ENCODE data around the gene SPEF1. TPM values are rescaled to one million over a fixed set of nuclear protein-coding genes. Genes with fewer than 3 reads are reported as not detected.

SPEF1 gene
- total RNA-seq, 4 donors from 2014 or later: not detected

DNA sequence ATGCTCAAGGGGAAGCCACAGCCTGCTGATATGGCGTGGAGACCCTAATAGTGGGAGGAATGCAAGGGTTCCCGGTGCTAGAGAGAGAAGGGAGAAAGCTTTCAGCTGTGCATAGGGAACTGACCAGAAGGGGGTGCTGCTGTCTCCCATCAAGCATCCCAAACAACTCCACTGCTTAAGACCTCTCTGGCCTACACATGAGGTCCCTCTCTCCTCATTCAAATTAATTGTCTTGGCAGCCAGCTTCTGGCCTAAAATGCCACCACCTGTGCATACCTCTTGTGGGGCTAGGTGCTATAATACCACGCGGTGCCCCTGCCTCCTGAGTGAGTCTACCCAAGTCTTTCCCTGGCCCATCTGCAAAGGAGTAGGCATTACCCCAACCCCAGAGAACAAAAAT lies 28.1 kb downstream of the SPEF1 start:
- ATAC-seq: peak; percentile 77
- TF ChIP-seq, protein P1, sequence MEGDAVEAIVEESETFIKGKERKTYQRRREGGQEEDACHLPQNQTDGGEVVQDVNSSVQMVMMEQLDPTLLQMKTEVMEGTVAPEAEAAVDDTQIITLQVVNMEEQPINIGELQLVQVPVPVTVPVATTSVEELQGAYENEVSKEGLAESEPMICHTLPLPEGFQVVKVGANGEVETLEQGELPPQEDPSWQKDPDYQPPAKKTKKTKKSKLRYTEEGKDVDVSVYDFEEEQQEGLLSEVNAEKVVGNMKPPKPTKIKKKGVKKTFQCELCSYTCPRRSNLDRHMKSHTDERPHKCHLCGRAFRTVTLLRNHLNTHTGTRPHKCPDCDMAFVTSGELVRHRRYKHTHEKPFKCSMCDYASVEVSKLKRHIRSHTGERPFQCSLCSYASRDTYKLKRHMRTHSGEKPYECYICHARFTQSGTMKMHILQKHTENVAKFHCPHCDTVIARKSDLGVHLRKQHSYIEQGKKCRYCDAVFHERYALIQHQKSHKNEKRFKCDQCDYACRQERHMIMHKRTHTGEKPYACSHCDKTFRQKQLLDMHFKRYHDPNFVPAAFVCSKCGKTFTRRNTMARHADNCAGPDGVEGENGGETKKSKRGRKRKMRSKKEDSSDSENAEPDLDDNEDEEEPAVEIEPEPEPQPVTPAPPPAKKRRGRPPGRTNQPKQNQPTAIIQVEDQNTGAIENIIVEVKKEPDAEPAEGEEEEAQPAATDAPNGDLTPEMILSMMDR (IDR thresholded peaks at IDR 0.05): peak in 3 of 4 experiments; percentile 70 to 85 (median 84)
- no peak for TF ChIP-seq POLR2AphosphoS5 (IDR thresholded peaks at IDR 0.05)
- Histone ChIP-seq H3K36me3 (peaks cover 0 to 79% of the 10 kb centered on the region in 2 donors), H3K4me1 (peaks cover 0 to 48% (median 6%) of the 10 kb centered on the region in 3 donors), H3K27ac (peak overlapping the region in 3 of 4 donors; percentile 57 to 60 (median 57)), H3K4me3 (no peak overlapping the region), H3K9me3 (no peaks in the 10 kb centered on the region), H3K27me3 (peaks cover 25% of the 10 kb centered on the region)
- 18% methylated on average over 4 of the region's 4 CpGs; no CpG with 5 or more reads in 1 of the 2 donors for WGBS, 2 donors (ENCODE audit: low coverage in 1 of 2)

DNA sequence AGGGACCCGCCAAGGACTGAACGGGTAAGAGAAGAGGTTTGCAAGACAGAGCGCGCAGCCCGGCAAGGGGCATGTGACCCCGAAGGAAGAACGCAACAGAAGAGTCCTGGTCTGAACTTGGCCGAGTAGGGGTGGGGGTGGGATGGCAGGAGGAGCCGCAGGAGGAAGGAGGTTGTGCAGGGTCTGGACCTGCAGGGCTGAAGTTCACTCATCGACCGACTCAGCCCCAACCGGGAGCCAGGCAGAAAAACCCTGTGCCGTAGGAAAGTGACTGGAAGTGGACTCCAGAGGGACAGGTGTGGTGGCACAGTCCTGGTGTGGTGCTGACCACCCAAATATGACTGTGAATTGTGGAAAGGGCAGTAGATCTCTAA lies 28.9 kb downstream of the SPEF1 start:
- ATAC-seq: no peak
- H3K4me3 ChIP-seq: peak overlapping the region in 1 of 2 donors; percentile 45
- WGBS, 2 donors (ENCODE audit: low coverage in 1 of 2): 66% methylated on average over 9 of the region's 13 CpGs; no CpG with 5 or more reads in 1 of the 2 donors
- peak overlapping the region in 2 of 4 donors; percentile 57 to 60 for H3K27ac ChIP-seq
- H3K27me3 ChIP-seq: peaks cover 26% of the 10 kb centered on the region
- no peaks in the 10 kb centered on the region for H3K9me3 ChIP-seq
- peaks cover 0 to 73% of the 10 kb centered on the region in 2 donors for H3K36me3 ChIP-seq
- no peak for TF ChIP-seq EP300 (IDR thresholded peaks at IDR 0.05)
- TF ChIP-seq POLR2A (IDR thresholded peaks at IDR 0.05): no peak
- TF ChIP-seq, protein P1 (IDR thresholded peaks at IDR 0.05): no peak
- no peak for TF ChIP-seq POLR2AphosphoS5 (IDR thresholded peaks at IDR 0.05)
- H3K4me1 ChIP-seq: peaks cover 0 to 41% (median 6%) of the 10 kb centered on the region in 3 donors

DNA sequence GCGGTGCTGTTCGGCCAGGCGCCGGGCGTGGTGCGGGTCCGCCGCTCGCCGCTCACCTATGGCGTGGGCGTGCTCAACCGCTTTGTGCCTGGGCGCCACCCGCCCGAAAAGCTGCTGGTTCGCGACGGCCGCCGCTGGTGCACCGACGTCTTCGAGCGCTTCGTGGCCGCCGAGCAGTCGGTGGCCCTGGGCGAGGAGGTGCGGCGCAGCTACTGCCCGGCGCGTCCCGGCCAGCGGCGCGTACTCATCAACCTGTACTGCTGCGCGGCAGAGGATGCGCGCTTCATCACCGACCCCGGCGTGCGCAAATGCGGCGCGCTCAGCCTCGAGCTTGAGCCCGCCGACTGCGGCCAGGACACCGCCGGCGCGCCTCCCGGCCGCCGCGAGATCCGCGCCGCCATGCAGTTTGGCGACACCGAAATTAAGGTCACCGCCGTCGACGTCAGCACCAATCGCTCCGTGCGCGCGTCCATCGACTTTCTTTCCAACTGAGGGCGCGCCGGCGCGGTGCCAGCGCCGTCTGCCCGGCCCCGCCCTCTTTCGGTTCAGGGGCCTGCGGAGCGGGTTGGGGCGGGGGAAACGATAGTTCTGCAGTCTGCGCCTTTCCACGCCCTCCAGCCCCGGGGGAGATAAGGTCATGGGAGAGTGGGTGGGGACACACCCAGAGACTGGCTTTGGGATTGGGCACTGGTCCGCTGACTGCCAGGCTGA lies 29.4 kb downstream of the SPEF1 start:
- Histone ChIP-seq H3K27ac (peak overlapping the region in 3 of 4 donors; percentile 32 to 60 (median 57)), H3K9me3 (no peaks in the 10 kb centered on the region), H3K36me3 (peaks cover 0 to 68% of the 10 kb centered on the region in 2 donors), H3K4me3 (peak overlapping the region; percentile 0 to 45), H3K4me1 (peaks cover 0 to 41% (median 6%) of the 10 kb centered on the region in 3 donors), H3K27me3 (peaks cover 26% of the 10 kb centered on the region)
- WGBS, 2 donors (ENCODE audit: low coverage in 1 of 2): no CpG with 5 or more reads among the region's 95 CpGs
- no peak for ATAC-seq
- TF ChIP-seq POLR2AphosphoS5 (IDR thresholded peaks at IDR 0.05) (no peak), POLR2A (IDR thresholded peaks at IDR 0.05) (no peak), EP300 (IDR thresholded peaks at IDR 0.05) (no peak)
- TF ChIP-seq, protein P1 (IDR thresholded peaks at IDR 0.05): no peak

DNA sequence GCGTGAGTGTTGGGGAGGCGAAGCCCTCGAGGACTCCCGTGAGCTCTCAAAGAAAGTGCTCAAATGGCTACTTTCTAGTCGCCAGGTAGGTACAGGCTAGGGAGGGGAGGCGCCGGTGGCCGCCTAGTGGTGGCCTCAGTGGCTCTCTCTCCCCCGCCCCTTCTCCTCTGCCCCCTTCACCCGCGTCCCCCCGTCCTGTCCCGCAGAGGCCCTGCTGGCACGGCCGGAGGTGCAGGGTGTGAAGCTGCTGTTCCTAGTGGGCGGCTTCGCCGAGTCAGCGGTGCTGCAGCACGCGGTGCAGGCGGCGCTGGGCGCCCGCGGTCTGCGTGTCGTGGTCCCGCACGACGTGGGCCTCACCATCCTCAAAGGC lies 30.0 kb downstream of the SPEF1 start:
- Histone ChIP-seq H3K4me3 (peak overlapping the region in 1 of 2 donors; percentile 45), H3K4me1 (peaks cover 0 to 41% (median 6%) of the 10 kb centered on the region in 3 donors)
- 73 to 87% methylated on average over 3 to 5 of the region's 31 CpGs for WGBS, 2 donors (ENCODE audit: low coverage in 1 of 2)

More for the DNA sequence above, 30.0 kb downstream of the SPEF1 start:
- Histone ChIP-seq H3K27me3 (peaks cover 26% of the 10 kb centered on the region), H3K9me3 (no peaks in the 10 kb centered on the region), H3K36me3 (peaks cover 0 to 63% of the 10 kb centered on the region in 2 donors), H3K27ac (no peak overlapping the region)
- no peak for TF ChIP-seq EP300 (IDR thresholded peaks at IDR 0.05)
- TF ChIP-seq POLR2A (IDR thresholded peaks at IDR 0.05): no peak
- TF ChIP-seq, protein P1 (IDR thresholded peaks at IDR 0.05): no peak
- no peak for TF ChIP-seq POLR2AphosphoS5 (IDR thresholded peaks at IDR 0.05)
- no peak for ATAC-seq
